ENCODE data around the gene CENPB.

The CENPB gene

GRCh38 chr20:3815703-3816315 lies 29.3 kb upstream of the CENPB start:
- Mint-ChIP-seq H3K9me3 (no peaks in the 10 kb centered on the region), H3K4me3 (no peak overlapping the region), H3K27me3 (no peaks in the 10 kb centered on the region), H3K4me1 (ENCODE audit: low read depth) (peaks cover 78% of the 10 kb centered on the region), H3K27ac (peak overlapping the region; percentile 76), H3K36me3 (ENCODE audit: low read depth) (no peaks in the 10 kb centered on the region)

GRCh38 chr20:3814928-3815495 lies 28.5 kb upstream of the CENPB start:
- H3K27me3 Mint-ChIP-seq, result no peaks in the 10 kb centered on the region
- H3K27ac Mint-ChIP-seq, result peak overlapping the region; percentile 56
- H3K4me3 Mint-ChIP-seq, result no peak overlapping the region
- H3K4me1 Mint-ChIP-seq (ENCODE audit: low read depth), result peaks cover 85% of the 10 kb centered on the region
- no peaks in the 10 kb centered on the region for H3K9me3 Mint-ChIP-seq
- H3K36me3 Mint-ChIP-seq (ENCODE audit: low read depth), result no peaks in the 10 kb centered on the region

GRCh38 chr20:3813848-3814581 lies 27.5 kb upstream of the CENPB start:
- peaks cover 77% of the 10 kb centered on the region for H3K4me1 Mint-ChIP-seq (ENCODE audit: low read depth)
- no peaks in the 10 kb centered on the region for H3K27me3 Mint-ChIP-seq
- no peak overlapping the region for H3K27ac Mint-ChIP-seq
- no peak overlapping the region for H3K4me3 Mint-ChIP-seq
- no peaks in the 10 kb centered on the region for H3K9me3 Mint-ChIP-seq
- no peaks in the 10 kb centered on the region for H3K36me3 Mint-ChIP-seq (ENCODE audit: low read depth)

- Mint-ChIP-seq H3K36me3 (ENCODE audit: low read depth) (no peaks in the 10 kb centered on the region), H3K4me1 (ENCODE audit: low read depth) (peaks cover 72% of the 10 kb centered on the region), H3K4me3 (no peak overlapping the region), H3K27ac (no peak overlapping the region), H3K9me3 (no peaks in the 10 kb centered on the region), H3K27me3 (no peaks in the 10 kb centered on the region)
Observed at GRCh38 chr20:3812975-3813847, 26.7 kb upstream of the CENPB start.

- no peaks in the 10 kb centered on the region for H3K9me3 Mint-ChIP-seq
- H3K27ac Mint-ChIP-seq, result peak overlapping the region; percentile 97
- no peaks in the 10 kb centered on the region for H3K27me3 Mint-ChIP-seq
- peaks cover under 1% of the 10 kb centered on the region for H3K36me3 Mint-ChIP-seq (ENCODE audit: low read depth)
- no peak overlapping the region for H3K4me3 Mint-ChIP-seq
- H3K4me1 Mint-ChIP-seq (ENCODE audit: low read depth), result peaks cover 77% of the 10 kb centered on the region
Observed at GRCh38 chr20:3812259-3812681, 25.7 kb upstream of the CENPB start.

- Mint-ChIP-seq H3K27me3 (no peaks in the 10 kb centered on the region), H3K9me3 (no peaks in the 10 kb centered on the region), H3K36me3 (ENCODE audit: low read depth) (peaks cover 6% of the 10 kb centered on the region), H3K27ac (peak overlapping the region; percentile 97), H3K4me1 (ENCODE audit: low read depth) (peaks cover 78% of the 10 kb centered on the region), H3K4me3 (peak overlapping the region; percentile 82)
Observed at GRCh38 chr20:3811467-3812258, 25.1 kb upstream of the CENPB start.

- Mint-ChIP-seq H3K27ac (no peak overlapping the region), H3K27me3 (no peaks in the 10 kb centered on the region), H3K4me3 (no peak overlapping the region), H3K36me3 (ENCODE audit: low read depth) (peaks cover 31% of the 10 kb centered on the region), H3K9me3 (no peaks in the 10 kb centered on the region), H3K4me1 (ENCODE audit: low read depth) (peaks cover 65% of the 10 kb centered on the region)
Observed at GRCh38 chr20:3808544-3808943, 22.0 kb upstream of the CENPB start.

- Mint-ChIP-seq H3K27ac (peak overlapping the region; percentile 17), H3K9me3 (no peaks in the 10 kb centered on the region), H3K4me1 (ENCODE audit: low read depth) (peaks cover 58% of the 10 kb centered on the region), H3K4me3 (no peak overlapping the region), H3K36me3 (ENCODE audit: low read depth) (peaks cover 58% of the 10 kb centered on the region), H3K27me3 (no peaks in the 10 kb centered on the region)
Observed at GRCh38 chr20:3804781-3805180, 18.2 kb upstream of the CENPB start.

- H3K27me3 Mint-ChIP-seq, result no peaks in the 10 kb centered on the region
- peaks cover 58% of the 10 kb centered on the region for H3K36me3 Mint-ChIP-seq (ENCODE audit: low read depth)
- H3K27ac Mint-ChIP-seq, result peak overlapping the region; percentile 9
- peaks cover 63% of the 10 kb centered on the region for H3K4me1 Mint-ChIP-seq (ENCODE audit: low read depth)
- H3K4me3 Mint-ChIP-seq, result no peak overlapping the region
- H3K9me3 Mint-ChIP-seq, result no peaks in the 10 kb centered on the region
Observed at GRCh38 chr20:3804254-3804751, 17.8 kb upstream of the CENPB start.

- Mint-ChIP-seq H3K27ac (peak overlapping the region; percentile 36), H3K27me3 (no peaks in the 10 kb centered on the region), H3K4me1 (ENCODE audit: low read depth) (peaks cover 67% of the 10 kb centered on the region), H3K4me3 (no peak overlapping the region), H3K9me3 (no peaks in the 10 kb centered on the region), H3K36me3 (ENCODE audit: low read depth) (peaks cover 58% of the 10 kb centered on the region)
Observed at GRCh38 chr20:3803854-3804253, 17.3 kb upstream of the CENPB start.

GRCh38 chr20:3803289-3803688 lies 16.7 kb upstream of the CENPB start:
- Mint-ChIP-seq H3K4me1 (ENCODE audit: low read depth) (peaks cover 73% of the 10 kb centered on the region), H3K27me3 (no peaks in the 10 kb centered on the region), H3K27ac (peak overlapping the region; percentile 36), H3K4me3 (no peak overlapping the region), H3K9me3 (no peaks in the 10 kb centered on the region), H3K36me3 (ENCODE audit: low read depth) (peaks cover 58% of the 10 kb centered on the region)

- H3K27me3 Mint-ChIP-seq, result no peaks in the 10 kb centered on the region
- H3K36me3 Mint-ChIP-seq (ENCODE audit: low read depth), result peaks cover 61% of the 10 kb centered on the region
- peak overlapping the region; percentile 17 for H3K27ac Mint-ChIP-seq
- H3K9me3 Mint-ChIP-seq, result no peaks in the 10 kb centered on the region
- no peak overlapping the region for H3K4me3 Mint-ChIP-seq
- H3K4me1 Mint-ChIP-seq (ENCODE audit: low read depth), result peaks cover 73% of the 10 kb centered on the region
Observed at GRCh38 chr20:3802524-3803239, 16.1 kb upstream of the CENPB start.

- Mint-ChIP-seq H3K27ac (no peak overlapping the region), H3K36me3 (ENCODE audit: low read depth) (peaks cover 60% of the 10 kb centered on the region)
Observed at GRCh38 chr20:3801846-3802245, 15.3 kb upstream of the CENPB start.

More at GRCh38 chr20:3801846-3802245, 15.3 kb upstream of the CENPB start:
- peaks cover 73% of the 10 kb centered on the region for H3K4me1 Mint-ChIP-seq (ENCODE audit: low read depth)
- no peaks in the 10 kb centered on the region for H3K9me3 Mint-ChIP-seq
- H3K27me3 Mint-ChIP-seq, result no peaks in the 10 kb centered on the region
- H3K4me3 Mint-ChIP-seq, result no peak overlapping the region

All from stimulated activated naive CD8-positive, alpha-beta T cell treated with anti-CD3 and anti-CD28 coated beads, Interleukin-15, Interleukin-2, amounts not matched to agents 100 ng/mL and 50 ng/mL, for 24 hours (primary cell).